22Rv1 (cell line): ENCODE measurements around the gene MBP.

ENCODE experiments used
- H3K27ac ChIP-seq: fragments of 450-650 bp; 2 replicates; pipeline ENCODE4 v1.5.1; 2017
- CTCF ChIP-seq: fragments of 450-650 bp; IDR thresholded peaks from 2 replicates; pipeline ENCODE4 v1.5.1; 2017; ENCODE audit warnings: mild to moderate bottlenecking
- ZFX ChIP-seq: fragments of 450-650 bp; IDR thresholded peaks from 2 replicates; pipeline ENCODE4 v1.6.1; 2017; ENCODE audit warnings: antibody characterized with exemption, borderline replicate concordance

The MBP gene

GRCh38 chr18:77118256-77119090 lies 14.1 kb downstream of the MBP start:
- no peak for TF ChIP-seq CTCF
- no peak for TF ChIP-seq ZFX
- H3K27ac ChIP-seq: no peak overlapping the region

GRCh38 chr18:77116201-77117080 lies 16.1 kb downstream of the MBP start:
- TF ChIP-seq CTCF (no peak), ZFX (no peak)
- no peak overlapping the region for H3K27ac ChIP-seq

GRCh38 chr18:77115192-77115953 lies 17.2 kb downstream of the MBP start:
- no peak for TF ChIP-seq CTCF
- no peak for TF ChIP-seq ZFX
- H3K27ac ChIP-seq: no peak overlapping the region

DNA sequence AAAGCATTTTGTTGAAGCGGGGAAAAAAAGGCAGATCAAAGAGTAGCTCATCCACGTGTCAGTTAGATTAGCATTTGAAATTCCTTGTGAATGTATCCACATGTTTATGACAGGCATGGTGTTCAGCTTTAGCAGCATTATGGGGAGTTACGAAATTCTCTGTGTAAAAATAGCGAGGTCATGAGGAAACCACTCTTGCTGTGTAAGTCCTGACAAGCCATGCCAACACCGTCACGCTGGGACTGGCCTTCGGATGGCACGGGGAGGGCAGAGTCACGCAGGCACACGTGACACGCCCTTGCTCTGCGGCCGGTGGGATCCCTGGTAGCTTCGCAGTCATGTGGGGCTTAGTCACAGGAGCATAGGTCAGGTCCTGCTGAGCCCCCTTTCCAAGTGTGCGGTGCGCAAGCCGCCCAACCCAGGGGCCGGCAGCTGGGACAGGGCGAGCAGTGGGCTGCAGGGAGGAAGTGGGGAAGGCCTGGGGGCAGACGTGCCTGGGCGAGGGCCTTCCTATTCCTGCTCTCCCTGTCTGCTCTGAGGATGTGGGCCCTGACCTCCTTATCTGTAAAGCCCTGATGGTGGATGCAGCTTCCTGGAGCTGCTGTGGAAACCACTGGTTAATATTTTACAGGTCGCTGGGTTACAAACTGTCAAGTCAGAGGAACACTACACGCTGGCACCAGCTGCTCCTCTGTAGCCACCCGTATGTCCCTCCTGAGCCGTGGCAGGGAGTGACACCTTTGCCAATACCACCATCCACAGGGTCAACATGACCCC lies 18.0 kb downstream of the MBP start:
- TF ChIP-seq CTCF: no peak
- no peak for TF ChIP-seq ZFX
- H3K27ac ChIP-seq: no peak overlapping the region

- H3K27ac ChIP-seq: no peak overlapping the region
- no peak for TF ChIP-seq CTCF
- no peak for TF ChIP-seq ZFX
These were observed 18.5 kb downstream of the MBP start for GRCh38 chr18:77114152-77114414.

GRCh38 chr18:77113361-77114151 lies 19.0 kb downstream of the MBP start:
- no peak for TF ChIP-seq ZFX
- TF ChIP-seq CTCF: no peak
- H3K27ac ChIP-seq: no peak overlapping the region
